DND-41 (cell line): ENCODE data around the gene ZAP70.

ENCODE experiments used
- ATAC-seq: fragments of 200-7000 bp; cut with Tn5 transposase; 3 replicates; pipeline ENCODE4 v1.9.1; 2021; ENCODE audit warnings: low read depth; ENCODE audit not compliant: insufficient read depth
- DNase-seq: peaks from one replicate; pipeline ENCODE4 v3.0.0-alpha.2; 2020
- H2AFZ ChIP-seq: 2 replicates; pipeline ENCODE4 v1.6.0; 2012; ENCODE audit warnings: low read depth, low read length
- H3K27ac ChIP-seq: 2 replicates; pipeline ENCODE4 v1.5.1; 2012; ENCODE audit warnings: low read length, inconsistent platforms
- H3K27me3 ChIP-seq: fragments of 200-600 bp; sonication (generic); 2 replicates; pipeline ENCODE4 v1.6.0; 2012; ENCODE audit warnings: low read length, mild to moderate bottlenecking, inconsistent platforms; ENCODE audit not compliant: insufficient read depth, poor library complexity
- H3K36me3 ChIP-seq: 2 replicates; pipeline ENCODE4 v1.5.1; 2012; ENCODE audit warnings: low read length, inconsistent platforms; ENCODE audit not compliant: insufficient read depth
- H3K4me1 ChIP-seq: 2 replicates; pipeline ENCODE4 v1.5.1; 2012; ENCODE audit warnings: mild to moderate bottlenecking, low read length; ENCODE audit not compliant: insufficient read depth
- H3K4me2 ChIP-seq: 2 replicates; pipeline ENCODE4 v1.6.0; 2012; ENCODE audit warnings: mild to moderate bottlenecking, moderate library complexity, low read length, inconsistent platforms; ENCODE audit not compliant: insufficient read depth
- H3K4me3 ChIP-seq, 2 experiments: fragments of 200-600 bp in 1 of 2; shearing (Covaris generic) in 1 of 2; 2 replicates each; pipeline ENCODE4 v1.5.1; 2012 to 2016; ENCODE audit warnings: inconsistent platforms in 2 of 2, low read length in 2 of 2, mild to moderate bottlenecking in 2 of 2, low read depth in 1 of 2, moderate library complexity in 1 of 2
- H3K79me2 ChIP-seq: 2 replicates; pipeline ENCODE4 v1.6.0; 2012; ENCODE audit warnings: low read length, inconsistent platforms; ENCODE audit not compliant: insufficient read depth
- H3K9ac ChIP-seq: 2 replicates; pipeline ENCODE4 v1.6.0; 2012; ENCODE audit warnings: low read depth, mild to moderate bottlenecking, inconsistent platforms, low read length, moderate library complexity
- H3K9me3 ChIP-seq: 2 replicates; pipeline ENCODE4 v1.5.1; 2012; ENCODE audit warnings: low read length, moderate library complexity, mild to moderate bottlenecking, inconsistent platforms; ENCODE audit not compliant: insufficient read depth, severe bottlenecking
- H4K20me1 ChIP-seq: 2 replicates; pipeline ENCODE4 v1.6.0; 2012; ENCODE audit warnings: low read length; ENCODE audit not compliant: insufficient read depth
- CTCF ChIP-seq: IDR thresholded peaks from 2 replicates; pipeline ENCODE4 v1.5.1; 2012; ENCODE audit warnings: borderline replicate concordance, low read length, moderate library complexity, mild to moderate bottlenecking; ENCODE audit not compliant: poor library complexity, severe bottlenecking; ENCODE audit errors: extremely low read depth
- EZH2 ChIP-seq: IDR thresholded peaks from 3 replicates; pipeline ENCODE4 v1.6.1; 2012; ENCODE audit warnings: borderline replicate concordance, low read depth, mild to moderate bottlenecking, moderate library complexity, low read length, inconsistent platforms; ENCODE audit not compliant: severe bottlenecking

ZAP70 gene

GRCh38 chr2:97706708-97707345 lies 6.5 kb upstream of the ZAP70 start:
- Histone ChIP-seq H2AFZ (no peak overlapping the region), H3K9ac (no peak overlapping the region), H4K20me1 (no peaks in the 10 kb centered on the region), H3K4me2 (no peak overlapping the region), H3K4me1 (peaks cover 18% of the 10 kb centered on the region), H3K36me3 (no peaks in the 10 kb centered on the region), H3K4me3 (no peak overlapping the region), H3K27ac (no peak overlapping the region), H3K79me2 (no peaks in the 10 kb centered on the region; the same call in 1 of the 2 replicates), H3K27me3 (no peaks in the 10 kb centered on the region), H3K9me3 (no peaks in the 10 kb centered on the region)
- ATAC-seq = no peak
- DNase-seq = no peak
- no peak for TF ChIP-seq CTCF

GRCh38 chr2:97707362-97708047 lies 5.9 kb upstream of the ZAP70 start:
- H3K9ac ChIP-seq = no peak overlapping the region
- H3K27me3 ChIP-seq = no peaks in the 10 kb centered on the region
- TF ChIP-seq EZH2 (no peak), CTCF (no peak)
- H2AFZ ChIP-seq = no peak overlapping the region
- no peak overlapping the region for H3K4me2 ChIP-seq
- ATAC-seq = no peak
- H4K20me1 ChIP-seq = no peaks in the 10 kb centered on the region
- no peaks in the 10 kb centered on the region for H3K9me3 ChIP-seq
- no peaks in the 10 kb centered on the region for H3K36me3 ChIP-seq
- no peak for DNase-seq
- peaks cover 25% of the 10 kb centered on the region for H3K4me1 ChIP-seq
- H3K79me2 ChIP-seq = peaks cover 2% of the 10 kb centered on the region; the same call in 1 of the 2 replicates
- no peak overlapping the region for H3K4me3 ChIP-seq
- H3K27ac ChIP-seq = no peak overlapping the region

GRCh38 chr2:97708048-97708380 lies 5.4 kb upstream of the ZAP70 start:
- H3K4me1 ChIP-seq = peaks cover 30% of the 10 kb centered on the region
- no peak overlapping the region for H3K4me2 ChIP-seq
- no peaks in the 10 kb centered on the region for H3K27me3 ChIP-seq
- H4K20me1 ChIP-seq = no peaks in the 10 kb centered on the region
- H3K4me3 ChIP-seq = no peak overlapping the region
- no peak for TF ChIP-seq CTCF
- no peak for TF ChIP-seq EZH2
- H3K9ac ChIP-seq = no peak overlapping the region
- no peaks in the 10 kb centered on the region for H3K36me3 ChIP-seq
- H3K9me3 ChIP-seq = no peaks in the 10 kb centered on the region
- no peak overlapping the region for H2AFZ ChIP-seq
- ATAC-seq = no peak
- DNase-seq = no peak
- H3K27ac ChIP-seq = no peak overlapping the region
- H3K79me2 ChIP-seq = peaks cover 7% of the 10 kb centered on the region; the same call in 1 of the 2 replicates
